Vagina (tissue), 2 donors: ENCODE results near the gene SUGCT.

Source experiments
- CTCF ChIP-seq, 3 experiments: fragments of 450-650 bp in 2 of 3; fragments of 200-600 bp in 1 of 3; sonication (generic) in 1 of 3; IDR thresholded peaks; one replicate each; pipeline ENCODE4 v1.5.1; 2017 to 2019; ENCODE audit warnings: antibody characterized with exemption in 3 of 3, mild to moderate bottlenecking in 2 of 3, moderate library complexity in 2 of 3
- POLR2A ChIP-seq, 2 donors: fragments of 450-650 bp; IDR thresholded peaks; one replicate each; pipeline ENCODE4 v1.6.1; 2017; ENCODE audit warnings: antibody characterized with exemption in 2 of 2, mild to moderate bottlenecking in 2 of 2, moderate library complexity in 2 of 2
- POLR2AphosphoS5 ChIP-seq, 2 donors: sonication (generic); formaldehyde crosslinking; IDR thresholded peaks; one replicate each; pipeline ENCODE4 v1.9.0; 2017; ENCODE audit warnings: antibody characterized with exemption in 2 of 2, mild to moderate bottlenecking in 2 of 2, low read depth in 1 of 2; ENCODE audit not compliant: insufficient read depth in 1 of 2

- TF ChIP-seq CTCF (IDR thresholded peaks at IDR 0.05) (no peak), POLR2AphosphoS5 (IDR thresholded peaks at IDR 0.05; ENCODE audit: insufficient read depth in 1 of 2, low read depth in 1 of 2) (no peak), POLR2A (IDR thresholded peaks at IDR 0.05) (no peak)
These were observed 171.2 kb downstream of the SUGCT start for GRCh38 chr7:40306025-40306424.
